GM21423 (cell line): Measurements from ENCODE around the gene TBC1D19.
"Not testable (repeated sequence)": the region's sequence is repeated elsewhere in the genome, so short reads cannot be mapped to it uniquely, and the experiment has no call there.

ENCODE experiments used
- ATAC-seq: cut with Tn5 transposase; IDR thresholded peaks from one replicate; pipeline ENCODE4 v1.9.1; 2021; ENCODE audit warnings: mild to moderate bottlenecking, moderate library complexity; ENCODE audit not compliant: unreplicated experiment

TBC1D19 gene

DNA sequence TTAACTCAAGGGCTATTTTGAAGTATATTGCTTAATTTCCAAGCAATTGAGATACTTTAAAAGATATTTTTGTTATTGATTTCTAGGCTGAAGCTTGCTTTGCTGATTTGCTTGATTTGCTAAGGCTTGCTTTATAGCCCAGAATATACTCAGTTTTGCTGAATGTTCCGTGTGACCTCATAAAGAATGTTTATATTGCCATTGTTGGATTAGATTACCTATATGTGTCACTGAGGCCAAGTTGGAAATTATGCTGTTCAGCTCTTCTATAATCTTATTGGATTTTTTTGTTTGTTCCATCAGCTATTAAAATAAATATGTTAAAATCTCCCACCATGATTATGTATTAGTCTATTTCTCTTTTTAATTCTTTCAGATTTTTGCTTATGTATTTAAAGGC is 13.0 kb downstream of the TBC1D19 start:
- ATAC-seq, result no peak

DNA sequence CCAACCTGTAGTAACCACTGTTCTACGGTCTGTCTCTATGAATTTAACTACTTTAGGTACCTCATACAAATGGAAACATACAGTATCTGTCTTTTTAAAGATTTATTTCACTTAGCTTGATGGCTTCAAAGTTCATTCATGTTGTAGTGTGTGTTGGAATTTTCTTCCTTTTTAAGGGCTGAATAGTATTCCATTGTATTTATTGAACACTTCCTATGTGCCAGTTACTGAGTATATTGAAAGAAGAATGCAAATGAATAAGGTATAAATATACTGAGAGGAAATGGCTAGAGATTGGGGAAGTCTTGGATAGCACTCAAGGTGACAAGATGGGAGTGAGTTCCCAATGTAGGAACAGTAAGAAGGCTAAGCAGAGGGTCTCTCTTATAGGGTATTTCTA is 17.3 kb downstream of the TBC1D19 start:
- no peak for ATAC-seq

DNA sequence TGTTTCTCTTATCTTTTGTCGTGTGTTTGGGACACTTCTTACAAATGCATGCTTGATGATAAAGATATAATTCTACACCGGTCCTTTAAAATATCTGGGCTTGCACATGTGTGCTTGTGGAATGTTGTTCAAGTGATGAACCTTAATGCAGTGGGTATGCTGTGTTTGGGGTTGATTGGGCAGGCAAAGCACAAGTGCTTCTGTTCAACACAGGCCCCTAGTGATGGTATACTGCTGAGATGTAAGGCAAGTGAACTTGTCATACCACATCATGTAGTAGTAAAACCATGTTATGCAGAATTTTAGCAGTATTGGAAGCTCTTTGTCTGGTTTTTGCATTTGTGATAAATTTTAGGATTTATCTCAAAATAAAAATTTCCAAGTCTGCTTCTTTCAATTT is 23.9 kb downstream of the TBC1D19 start:
- ATAC-seq, result no peak

- no peak for ATAC-seq
Measured at GRCh38 chr4:26609391-26609790, 25.5 kb downstream of the TBC1D19 start.

GRCh38 chr4:26609868-26610267 is 26.0 kb downstream of the TBC1D19 start:
- ATAC-seq, result no peak

DNA sequence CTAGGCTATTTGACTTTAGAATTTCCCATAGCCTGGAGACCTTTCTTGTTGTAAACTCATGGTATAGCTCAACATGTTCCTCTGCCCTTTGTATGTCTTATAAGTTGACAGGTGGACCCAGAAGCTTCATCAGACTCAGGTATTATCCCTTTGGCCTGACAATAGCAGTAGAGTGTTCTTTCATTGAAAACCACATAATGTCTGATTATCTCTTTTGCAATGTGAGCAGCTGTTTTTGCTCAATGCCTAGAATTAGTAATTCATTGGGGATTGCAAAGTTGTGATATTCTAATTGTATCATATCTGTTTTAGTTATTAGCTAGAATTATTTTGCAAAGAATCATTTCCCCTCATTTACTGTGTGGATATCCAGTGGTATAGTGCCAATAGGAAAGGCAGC is 27.5 kb downstream of the TBC1D19 start:
- no peak for ATAC-seq

- no peak for ATAC-seq
Measured at GRCh38 chr4:26611885-26612284, 28.0 kb downstream of the TBC1D19 start.

DNA sequence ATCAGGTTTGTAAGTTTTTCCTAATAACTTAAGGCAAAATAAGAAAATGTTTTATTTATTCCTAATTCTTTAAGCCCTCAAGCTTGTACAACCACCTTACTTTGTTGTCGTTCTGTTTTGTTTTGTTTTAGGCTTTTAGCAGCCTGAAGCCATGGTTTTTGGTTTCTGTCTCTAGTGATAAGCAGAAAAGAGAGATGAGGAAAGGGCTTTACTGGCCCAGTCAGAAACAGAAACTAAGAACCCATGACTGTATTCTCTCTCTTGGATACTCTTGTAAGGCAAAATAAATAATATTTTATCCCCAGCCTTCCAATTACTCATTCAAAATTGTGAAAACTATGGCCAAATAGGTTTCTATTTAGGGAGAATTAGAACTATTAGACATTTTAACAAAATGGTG is 29.4 kb downstream of the TBC1D19 start:
- no peak for ATAC-seq

GRCh38 chr4:26613735-26614134 is 29.9 kb downstream of the TBC1D19 start:
- no peak for ATAC-seq

DNA sequence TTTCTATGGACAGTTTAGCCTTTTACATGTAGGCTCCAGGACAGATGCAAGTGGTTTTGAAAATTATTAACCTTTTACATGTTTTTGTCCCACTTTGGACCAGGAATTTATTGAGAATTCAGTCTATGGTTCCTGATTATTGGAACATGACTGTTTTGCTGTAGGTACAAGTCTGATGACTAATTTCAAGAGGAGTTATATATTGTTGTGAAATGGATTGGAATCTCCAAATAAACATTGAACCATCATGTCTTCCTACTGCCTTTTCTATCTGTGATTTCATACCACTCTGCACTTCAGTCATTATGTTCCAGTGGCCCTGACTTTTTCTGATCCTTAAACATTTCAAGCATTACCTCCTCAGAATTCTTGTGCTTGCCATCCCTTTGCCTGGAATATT is 35.9 kb downstream of the TBC1D19 start:
- ATAC-seq, result no peak

GRCh38 chr4:26621366-26621765 is 37.5 kb downstream of the TBC1D19 start:
- ATAC-seq, result no peak

- ATAC-seq, result no peak
Measured at GRCh38 chr4:26622913-26623312, 39.0 kb downstream of the TBC1D19 start.

GRCh38 chr4:26626658-26627057 is 42.8 kb downstream of the TBC1D19 start:
- ATAC-seq, result not testable (repeated sequence)

GRCh38 chr4:26632916-26633315 is 49.0 kb downstream of the TBC1D19 start:
- ATAC-seq, result no peak

DNA sequence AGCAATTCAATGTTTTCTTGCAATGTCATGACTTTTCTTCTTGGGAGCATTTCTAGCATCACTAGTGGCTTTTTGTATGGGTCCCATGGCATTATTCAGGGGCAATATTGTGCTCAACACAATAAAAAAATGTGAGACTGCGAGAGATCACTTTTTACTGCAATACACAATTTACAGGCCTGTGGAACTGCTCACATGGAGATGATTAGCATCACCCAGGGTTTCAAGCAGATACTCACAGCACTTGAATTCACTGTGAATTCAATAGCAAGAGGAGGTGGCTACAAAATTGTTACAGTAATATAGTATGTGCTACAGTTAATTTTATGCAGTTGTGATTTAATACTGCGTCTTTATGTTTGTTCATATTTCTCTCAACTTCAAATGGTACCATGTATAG is 50.4 kb downstream of the TBC1D19 start:
- ATAC-seq, result no peak

- no peak for ATAC-seq
Measured at GRCh38 chr4:26636458-26636857, 52.6 kb downstream of the TBC1D19 start.

GRCh38 chr4:26640639-26641038 is 56.8 kb downstream of the TBC1D19 start:
- not testable (repeated sequence) for ATAC-seq

- no peak for ATAC-seq
Measured at GRCh38 chr4:26647523-26648224, 63.8 kb downstream of the TBC1D19 start.

- ATAC-seq, result no peak
Measured at GRCh38 chr4:26648260-26648659, 64.4 kb downstream of the TBC1D19 start.

DNA sequence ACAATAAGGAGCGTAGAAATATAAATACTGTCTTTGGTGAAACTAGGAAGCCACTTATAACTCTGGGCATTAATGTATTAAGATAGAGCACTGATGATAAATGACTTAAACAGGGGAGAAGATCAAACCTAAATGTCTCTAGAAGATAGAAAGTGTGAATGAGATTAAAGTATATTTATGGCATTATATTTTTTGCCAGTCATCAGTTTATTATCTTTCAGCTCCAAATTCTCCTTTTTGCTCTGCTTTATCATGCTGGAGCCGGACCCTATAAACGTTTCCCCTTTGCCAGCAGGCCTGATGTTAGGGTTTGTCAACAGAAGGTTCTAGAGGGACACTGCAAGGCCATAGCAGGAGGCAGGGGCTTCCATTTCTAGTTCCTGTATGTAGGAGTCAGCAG is 76.4 kb downstream of the TBC1D19 start:
- no peak for ATAC-seq

- no peak for ATAC-seq
Measured at GRCh38 chr4:26663888-26664287, 80.0 kb downstream of the TBC1D19 start.

GRCh38 chr4:26670903-26671537 is 87.1 kb downstream of the TBC1D19 start:
- ATAC-seq, result no peak
